ENCODE measurements around the gene SIPA1L2.
A peak's percentile ranks its signal among the peaks of the same experiment; 100 is the strongest.

The SIPA1L2 gene, protein sequence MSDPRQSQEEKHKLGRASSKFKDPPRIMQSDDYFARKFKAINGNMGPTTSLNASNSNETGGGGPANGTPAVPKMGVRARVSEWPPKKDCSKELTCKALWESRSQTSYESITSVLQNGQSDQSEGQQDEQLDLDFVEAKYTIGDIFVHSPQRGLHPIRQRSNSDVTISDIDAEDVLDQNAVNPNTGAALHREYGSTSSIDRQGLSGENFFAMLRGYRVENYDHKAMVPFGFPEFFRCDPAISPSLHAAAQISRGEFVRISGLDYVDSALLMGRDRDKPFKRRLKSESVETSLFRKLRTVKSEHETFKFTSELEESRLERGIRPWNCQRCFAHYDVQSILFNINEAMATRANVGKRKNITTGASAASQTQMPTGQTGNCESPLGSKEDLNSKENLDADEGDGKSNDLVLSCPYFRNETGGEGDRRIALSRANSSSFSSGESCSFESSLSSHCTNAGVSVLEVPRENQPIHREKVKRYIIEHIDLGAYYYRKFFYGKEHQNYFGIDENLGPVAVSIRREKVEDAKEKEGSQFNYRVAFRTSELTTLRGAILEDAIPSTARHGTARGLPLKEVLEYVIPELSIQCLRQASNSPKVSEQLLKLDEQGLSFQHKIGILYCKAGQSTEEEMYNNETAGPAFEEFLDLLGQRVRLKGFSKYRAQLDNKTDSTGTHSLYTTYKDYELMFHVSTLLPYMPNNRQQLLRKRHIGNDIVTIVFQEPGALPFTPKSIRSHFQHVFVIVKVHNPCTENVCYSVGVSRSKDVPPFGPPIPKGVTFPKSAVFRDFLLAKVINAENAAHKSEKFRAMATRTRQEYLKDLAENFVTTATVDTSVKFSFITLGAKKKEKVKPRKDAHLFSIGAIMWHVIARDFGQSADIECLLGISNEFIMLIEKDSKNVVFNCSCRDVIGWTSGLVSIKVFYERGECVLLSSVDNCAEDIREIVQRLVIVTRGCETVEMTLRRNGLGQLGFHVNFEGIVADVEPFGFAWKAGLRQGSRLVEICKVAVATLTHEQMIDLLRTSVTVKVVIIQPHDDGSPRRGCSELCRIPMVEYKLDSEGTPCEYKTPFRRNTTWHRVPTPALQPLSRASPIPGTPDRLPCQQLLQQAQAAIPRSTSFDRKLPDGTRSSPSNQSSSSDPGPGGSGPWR (N-terminal part only)

DNA sequence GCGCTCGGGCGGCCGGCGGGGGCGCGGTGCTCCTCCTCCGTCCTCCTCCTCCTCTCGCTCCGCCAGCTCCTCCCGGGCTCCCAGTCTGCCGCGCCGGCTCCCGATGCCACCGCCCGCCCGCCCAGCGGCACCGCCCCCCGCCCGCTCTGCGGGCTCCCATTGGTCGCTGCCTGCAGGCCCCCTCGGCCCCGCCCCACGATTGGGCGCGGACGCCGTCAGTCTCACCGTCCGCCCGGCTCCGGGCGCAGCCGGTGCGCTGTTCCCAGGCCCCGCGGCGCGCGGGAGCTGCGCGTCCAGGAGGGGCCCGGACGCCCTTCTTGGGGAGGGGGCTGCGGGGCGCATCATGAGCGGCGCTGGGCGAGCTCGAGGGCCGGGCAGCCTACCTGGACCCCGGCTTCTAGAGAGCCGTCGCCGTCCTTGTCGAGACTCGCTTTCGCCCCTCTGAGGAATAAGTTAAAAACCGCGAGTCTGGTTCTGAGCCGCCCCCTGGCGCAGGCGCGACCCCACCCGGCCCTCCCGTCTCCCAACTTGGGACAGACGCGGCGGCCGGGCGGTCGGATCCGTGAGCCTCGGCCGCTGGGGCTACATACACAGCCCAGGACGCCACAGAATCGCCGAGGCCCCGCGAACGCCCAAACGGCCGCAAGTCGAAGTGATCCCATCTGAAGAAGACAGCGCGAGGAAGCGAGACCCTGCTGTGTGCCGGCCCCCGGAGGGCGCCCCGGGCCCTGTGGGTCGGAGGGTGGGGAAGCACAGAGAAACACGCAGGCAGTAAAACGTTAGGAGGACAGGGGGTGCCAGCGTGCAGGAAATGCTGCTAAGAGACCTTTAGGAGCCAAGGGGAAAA lies at the start of gene SIPA1L2:
TSS of gene SIPA1L2 (minus strand) at position 87 of the 847 bp plus-strand sequence. CDS start 114,794 bp downstream, outside the sequence.
- H3K27me3 ChIP-seq (ENCODE audit: low read depth, low read length): no peaks in the 10 kb centered on the region
- H3K9me3 ChIP-seq (ENCODE audit: control insufficient read depth in 1 of 2, low read length in 2 of 2): no peaks in the 10 kb centered on the region
- H3K4me1 ChIP-seq (ENCODE audit: control insufficient read depth in 1 of 2, insufficient read depth in 2 of 2, low read length in 2 of 2): peaks cover 12 to 22% of the 10 kb centered on the region in 2 donors
- H3K36me3 ChIP-seq (ENCODE audit: control insufficient read depth in 1 of 2, insufficient read depth in 2 of 2, low read length in 2 of 2): no peaks in the 10 kb centered on the region
- peak within 1 kb of the TSS; percentile 87 to 89 for H3K4me3 ChIP-seq (ENCODE audit: low read depth in 1 of 2, low read length in 2 of 2)
- peak within 1 kb of the TSS; percentile 55 for H3K27ac ChIP-seq (ENCODE audit: low read length)

DNA sequence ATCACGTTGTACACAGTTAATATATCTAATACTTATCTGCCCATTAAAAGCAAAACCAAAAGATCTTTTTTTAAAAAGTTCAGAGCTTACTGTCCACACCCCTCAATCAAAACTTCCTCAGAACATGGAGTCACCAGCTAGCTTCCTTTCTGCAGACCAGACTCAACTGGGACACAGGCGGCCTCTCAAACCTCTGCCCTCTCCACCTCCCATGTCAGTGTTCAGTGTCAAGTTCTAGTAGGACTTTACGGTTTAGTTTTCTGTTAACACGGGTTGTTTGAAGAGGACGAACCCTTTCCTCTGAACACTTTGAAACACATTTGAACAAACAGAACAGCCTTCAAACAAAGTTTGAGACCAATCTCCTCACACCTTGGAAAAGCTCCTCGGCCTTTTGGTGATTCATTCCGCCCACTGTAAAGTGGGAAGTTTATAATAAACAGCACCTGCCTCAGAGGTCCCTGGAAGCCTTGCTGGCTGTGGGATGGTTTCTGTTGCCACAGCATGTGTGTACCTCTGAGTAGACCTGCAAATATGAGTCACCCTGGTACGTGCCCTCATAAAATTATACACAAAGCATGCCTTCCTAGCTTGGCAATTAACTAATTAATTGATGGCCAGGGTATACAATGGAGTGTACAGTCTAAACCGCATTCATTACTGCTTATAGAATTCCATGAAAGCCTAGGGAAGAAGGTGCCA lies 48.4 kb upstream of the SIPA1L2 start:
- no peaks in the 10 kb centered on the region for H3K36me3 ChIP-seq (ENCODE audit: control insufficient read depth in 1 of 2, insufficient read depth in 2 of 2, low read length in 2 of 2)
- peaks cover 0 to 3% of the 10 kb centered on the region in 2 donors for H3K4me1 ChIP-seq (ENCODE audit: control insufficient read depth in 1 of 2, insufficient read depth in 2 of 2, low read length in 2 of 2)
- H3K27me3 ChIP-seq (ENCODE audit: low read depth, low read length): no peaks in the 10 kb centered on the region
- no peak overlapping the region for H3K4me3 ChIP-seq (ENCODE audit: low read depth in 1 of 2, low read length in 2 of 2)
- no peaks in the 10 kb centered on the region for H3K9me3 ChIP-seq (ENCODE audit: control insufficient read depth in 1 of 2, low read length in 2 of 2)
- peak overlapping the region; percentile 49 for H3K27ac ChIP-seq (ENCODE audit: low read length)

DNA sequence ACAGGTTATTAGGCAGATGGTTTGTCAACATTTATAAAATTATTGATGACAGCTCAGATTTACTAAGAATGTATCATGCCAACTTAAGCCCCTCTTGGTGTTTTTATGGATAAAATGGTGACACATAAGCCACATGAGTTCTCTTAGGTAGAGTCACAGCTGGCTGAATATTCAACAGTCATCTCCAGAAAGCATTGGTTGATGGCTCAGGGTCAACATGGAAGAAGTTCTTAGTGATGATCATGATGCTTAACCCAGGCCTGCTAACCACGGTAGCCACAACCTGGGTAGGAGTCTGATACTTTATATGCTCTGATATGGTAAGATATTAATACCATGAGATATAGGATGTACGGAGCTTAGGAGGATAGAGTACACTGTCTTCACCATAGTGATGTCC lies 46.4 kb upstream of the SIPA1L2 start:
- Histone ChIP-seq H3K4me1 (ENCODE audit: control insufficient read depth in 1 of 2, insufficient read depth in 2 of 2, low read length in 2 of 2) (peaks cover 0 to 3% of the 10 kb centered on the region in 2 donors), H3K36me3 (ENCODE audit: control insufficient read depth in 1 of 2, insufficient read depth in 2 of 2, low read length in 2 of 2) (no peaks in the 10 kb centered on the region), H3K27ac (ENCODE audit: low read length) (no peak overlapping the region), H3K4me3 (ENCODE audit: low read depth in 1 of 2, low read length in 2 of 2) (no peak overlapping the region), H3K27me3 (ENCODE audit: low read depth, low read length) (no peaks in the 10 kb centered on the region), H3K9me3 (ENCODE audit: control insufficient read depth in 1 of 2, low read length in 2 of 2) (no peaks in the 10 kb centered on the region)

DNA sequence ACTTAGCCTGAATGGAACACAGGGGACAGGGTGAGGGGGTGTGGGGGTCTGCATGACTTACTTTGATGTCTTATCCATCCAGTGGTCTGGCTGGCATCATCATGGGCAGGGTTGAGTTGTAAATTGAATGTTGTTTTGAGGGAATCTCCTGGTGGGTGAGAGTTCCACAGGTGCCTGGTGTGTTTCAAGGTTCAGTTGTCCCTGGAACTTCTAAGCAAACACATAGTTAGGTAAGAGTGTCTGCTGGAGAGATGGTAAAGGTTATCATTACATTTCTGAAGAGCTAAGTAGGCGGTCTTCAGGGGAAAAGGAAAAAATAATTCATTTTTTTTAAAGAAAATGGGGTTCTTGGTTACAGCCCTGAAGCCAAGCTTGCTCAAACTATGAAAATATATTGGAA lies 46.0 kb upstream of the SIPA1L2 start:
- H3K4me1 ChIP-seq (ENCODE audit: control insufficient read depth in 1 of 2, insufficient read depth in 2 of 2, low read length in 2 of 2): peaks cover 0 to 3% of the 10 kb centered on the region in 2 donors
- no peaks in the 10 kb centered on the region for H3K27me3 ChIP-seq (ENCODE audit: low read depth, low read length)

GRCh38 chr1:232675260-232675659 lies 45.3 kb upstream of the SIPA1L2 start:
- Histone ChIP-seq H3K4me3 (ENCODE audit: low read depth in 1 of 2, low read length in 2 of 2) (no peak overlapping the region), H3K4me1 (ENCODE audit: control insufficient read depth in 1 of 2, insufficient read depth in 2 of 2, low read length in 2 of 2) (peaks cover 0 to 3% of the 10 kb centered on the region in 2 donors), H3K27me3 (ENCODE audit: low read depth, low read length) (no peaks in the 10 kb centered on the region), H3K27ac (ENCODE audit: low read length) (no peak overlapping the region), H3K36me3 (ENCODE audit: control insufficient read depth in 1 of 2, insufficient read depth in 2 of 2, low read length in 2 of 2) (no peaks in the 10 kb centered on the region), H3K9me3 (ENCODE audit: control insufficient read depth in 1 of 2, low read length in 2 of 2) (no peaks in the 10 kb centered on the region)

More for the DNA sequence above, 46.0 kb upstream of the SIPA1L2 start:
- no peaks in the 10 kb centered on the region for H3K9me3 ChIP-seq (ENCODE audit: control insufficient read depth in 1 of 2, low read length in 2 of 2)
- no peak overlapping the region for H3K4me3 ChIP-seq (ENCODE audit: low read depth in 1 of 2, low read length in 2 of 2)
- H3K27ac ChIP-seq (ENCODE audit: low read length): no peak overlapping the region
- no peaks in the 10 kb centered on the region for H3K36me3 ChIP-seq (ENCODE audit: control insufficient read depth in 1 of 2, insufficient read depth in 2 of 2, low read length in 2 of 2)

GRCh38 chr1:232673256-232673655 lies 43.3 kb upstream of the SIPA1L2 start:
- no peaks in the 10 kb centered on the region for H3K27me3 ChIP-seq (ENCODE audit: low read depth, low read length)
- no peak overlapping the region for H3K27ac ChIP-seq (ENCODE audit: low read length)

DNA sequence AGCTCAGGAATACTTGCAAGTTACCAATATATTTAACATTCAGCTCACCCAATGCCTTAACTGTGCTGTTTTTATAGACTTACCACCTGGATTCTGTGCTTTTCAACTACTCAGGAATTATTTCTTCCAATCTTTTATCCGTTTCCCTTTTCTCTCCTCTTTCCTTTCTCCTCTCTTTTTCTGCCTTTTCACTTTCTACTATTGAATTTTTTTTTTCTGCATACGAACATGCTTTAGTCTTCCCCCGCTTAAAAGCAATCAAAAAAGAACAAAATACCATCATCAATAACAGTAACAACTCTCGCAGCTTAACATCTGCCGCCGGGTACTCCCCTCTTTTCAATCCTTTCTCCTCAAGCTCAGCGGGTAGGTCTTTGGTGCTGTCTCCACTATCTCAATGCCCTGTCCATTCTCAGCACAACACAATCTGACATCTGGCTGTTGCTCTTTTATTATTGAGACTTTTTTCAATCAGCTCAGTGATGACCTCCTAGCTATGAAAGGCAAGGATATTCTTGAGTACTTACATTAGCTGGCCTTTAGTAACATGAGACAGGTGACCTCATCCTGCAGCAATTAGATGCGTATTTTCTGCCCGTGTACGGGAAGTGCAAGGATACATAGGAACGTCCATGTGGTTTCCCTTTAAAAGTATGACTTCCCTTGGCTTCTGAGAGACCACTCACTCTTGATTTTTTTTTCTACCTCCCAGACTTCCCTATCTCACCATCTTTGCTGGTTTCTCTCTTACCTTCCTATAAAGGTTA lies 40.2 kb upstream of the SIPA1L2 start:
- Histone ChIP-seq H3K27me3 (ENCODE audit: low read depth, low read length) (no peaks in the 10 kb centered on the region), H3K27ac (ENCODE audit: low read length) (no peak overlapping the region), H3K9me3 (ENCODE audit: control insufficient read depth in 1 of 2, low read length in 2 of 2) (no peaks in the 10 kb centered on the region), H3K4me3 (ENCODE audit: low read depth in 1 of 2, low read length in 2 of 2) (no peak overlapping the region), H3K36me3 (ENCODE audit: control insufficient read depth in 1 of 2, insufficient read depth in 2 of 2, low read length in 2 of 2) (no peaks in the 10 kb centered on the region), H3K4me1 (ENCODE audit: control insufficient read depth in 1 of 2, insufficient read depth in 2 of 2, low read length in 2 of 2) (peaks cover 0 to 3% of the 10 kb centered on the region in 2 donors)

More at GRCh38 chr1:232673256-232673655, 43.3 kb upstream of the SIPA1L2 start:
- Histone ChIP-seq H3K36me3 (ENCODE audit: control insufficient read depth in 1 of 2, insufficient read depth in 2 of 2, low read length in 2 of 2) (no peaks in the 10 kb centered on the region), H3K4me1 (ENCODE audit: control insufficient read depth in 1 of 2, insufficient read depth in 2 of 2, low read length in 2 of 2) (peaks cover 0 to 3% of the 10 kb centered on the region in 2 donors), H3K9me3 (ENCODE audit: control insufficient read depth in 1 of 2, low read length in 2 of 2) (no peaks in the 10 kb centered on the region), H3K4me3 (ENCODE audit: low read depth in 1 of 2, low read length in 2 of 2) (no peak overlapping the region)

- H3K9me3 ChIP-seq (ENCODE audit: control insufficient read depth in 1 of 2, low read length in 2 of 2): no peaks in the 10 kb centered on the region
- H3K4me3 ChIP-seq (ENCODE audit: low read depth in 1 of 2, low read length in 2 of 2): no peak overlapping the region
- no peaks in the 10 kb centered on the region for H3K4me1 ChIP-seq (ENCODE audit: control insufficient read depth in 1 of 2, insufficient read depth in 2 of 2, low read length in 2 of 2)
- H3K27me3 ChIP-seq (ENCODE audit: low read depth, low read length): no peaks in the 10 kb centered on the region
- no peak overlapping the region for H3K27ac ChIP-seq (ENCODE audit: low read length)
- no peaks in the 10 kb centered on the region for H3K36me3 ChIP-seq (ENCODE audit: control insufficient read depth in 1 of 2, insufficient read depth in 2 of 2, low read length in 2 of 2)
These were observed 37.8 kb upstream of the SIPA1L2 start for GRCh38 chr1:232667778-232668165.

DNA sequence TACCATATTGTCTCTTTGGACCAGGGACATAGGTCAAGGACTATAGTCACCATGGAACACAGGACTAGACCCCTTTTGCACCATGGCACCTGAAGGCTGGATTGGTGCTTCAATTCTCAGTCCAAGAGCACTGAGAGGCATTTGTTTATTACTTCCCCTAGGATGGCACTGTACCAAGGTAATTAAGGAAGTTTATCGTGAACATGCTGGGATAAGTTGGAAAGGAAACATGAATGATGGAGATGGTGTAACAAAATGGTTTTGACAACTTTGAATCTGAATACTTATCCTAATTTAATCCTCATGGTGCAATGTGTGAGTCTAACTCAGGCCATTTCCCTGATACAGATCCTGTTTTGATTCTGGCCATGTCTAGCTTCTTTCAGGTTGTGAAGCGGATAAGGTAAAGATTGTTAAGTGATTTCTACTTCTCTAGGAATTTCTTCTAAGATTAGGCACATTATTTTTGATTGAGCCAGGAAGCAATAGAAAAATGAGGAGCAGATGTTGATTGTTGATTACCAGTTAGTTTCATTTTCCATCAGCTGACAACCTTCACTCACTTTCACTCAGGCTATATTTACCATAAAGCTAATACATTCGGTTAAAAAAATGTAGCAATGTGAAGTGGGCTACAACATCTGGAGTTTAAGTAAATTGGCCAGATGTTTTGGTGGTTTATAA lies 37.3 kb upstream of the SIPA1L2 start:
- H3K27me3 ChIP-seq (ENCODE audit: low read depth, low read length): no peaks in the 10 kb centered on the region
- no peaks in the 10 kb centered on the region for H3K9me3 ChIP-seq (ENCODE audit: control insufficient read depth in 1 of 2, low read length in 2 of 2)
- no peaks in the 10 kb centered on the region for H3K36me3 ChIP-seq (ENCODE audit: control insufficient read depth in 1 of 2, insufficient read depth in 2 of 2, low read length in 2 of 2)
- no peaks in the 10 kb centered on the region for H3K4me1 ChIP-seq (ENCODE audit: control insufficient read depth in 1 of 2, insufficient read depth in 2 of 2, low read length in 2 of 2)
- no peak overlapping the region for H3K27ac ChIP-seq (ENCODE audit: low read length)
- H3K4me3 ChIP-seq (ENCODE audit: low read depth in 1 of 2, low read length in 2 of 2): no peak overlapping the region
